Mucosa of descending colon (tissue), 3 donors: ENCODE results near the gene SPATA25. TPM values are rescaled to one million over a fixed set of nuclear protein-coding genes. Genes with fewer than 3 reads are reported as not detected.

Experiments used
- ATAC-seq: fragments of 200-7000 bp; cut with Tn5 transposase; one replicate; pipeline ENCODE4 v1.9.1; 2020; ENCODE audit warnings: mild to moderate bottlenecking, moderate library complexity
- DNase-seq, 3 donors: peaks; one replicate each; pipeline ENCODE4 v3.0.0-alpha.2; 2020
- H3K36me3 ChIP-seq: fragments of 200-600 bp; one replicate; pipeline ENCODE4 v1.8.0; 2021; ENCODE audit warnings: low read depth, mild to moderate bottlenecking
- H3K4me1 ChIP-seq: fragments of 200-600 bp; one replicate; pipeline ENCODE4 v1.8.0; 2021; ENCODE audit warnings: low read depth, mild to moderate bottlenecking
- H3K4me3 ChIP-seq: fragments of 200-600 bp; one replicate; pipeline ENCODE4 v1.8.0; 2021; ENCODE audit warnings: mild to moderate bottlenecking
- H3K9me3 ChIP-seq: fragments of 200-600 bp; one replicate; pipeline ENCODE4 v1.8.0; 2021; ENCODE audit warnings: mild to moderate bottlenecking
- CTCF ChIP-seq: fragments of 200-600 bp; IDR thresholded peaks from one replicate; pipeline ENCODE4 v1.8.0; 2022; ENCODE audit warnings: antibody characterized with exemption, mild to moderate bottlenecking
- intact Hi-C, 2 donors: fragments of 100-400 bp; cut with DNase I in 1 of 2; cut with micrococcal nuclease in 1 of 2; formaldehyde crosslinking; loops; one replicate each; pipeline versions ENCODE4 v1.11.0 to v1.11.1; 2022; cut with DNase I, micrococcal nuclease
- total RNA-seq, 3 donors: library from RNA; stranded (reverse); fragmentation: NEBNext Ultra II Directional in 2 of 3; extraction: Animal tissue kit (Norgen Biotek cat#: 25700) in 2 of 3; gene quantifications; one replicate each; pipeline versions ENCODE4 v1.2.1 to v1.2.4, GENCODE V29; 2021 to 2023
- donor health status: DM: no; HTN: no; CAD: no; lungs with moderate emphysema.
- donor health status: DM: no; HTN: no; CAD: no.
- donor health status: DM: no; HTN: yes; CAD: no.

SPATA25 gene
- total RNA-seq, 3 donors from 2014 or later, result 3.9 to 6.0 (median 4.1) TPM

DNA sequence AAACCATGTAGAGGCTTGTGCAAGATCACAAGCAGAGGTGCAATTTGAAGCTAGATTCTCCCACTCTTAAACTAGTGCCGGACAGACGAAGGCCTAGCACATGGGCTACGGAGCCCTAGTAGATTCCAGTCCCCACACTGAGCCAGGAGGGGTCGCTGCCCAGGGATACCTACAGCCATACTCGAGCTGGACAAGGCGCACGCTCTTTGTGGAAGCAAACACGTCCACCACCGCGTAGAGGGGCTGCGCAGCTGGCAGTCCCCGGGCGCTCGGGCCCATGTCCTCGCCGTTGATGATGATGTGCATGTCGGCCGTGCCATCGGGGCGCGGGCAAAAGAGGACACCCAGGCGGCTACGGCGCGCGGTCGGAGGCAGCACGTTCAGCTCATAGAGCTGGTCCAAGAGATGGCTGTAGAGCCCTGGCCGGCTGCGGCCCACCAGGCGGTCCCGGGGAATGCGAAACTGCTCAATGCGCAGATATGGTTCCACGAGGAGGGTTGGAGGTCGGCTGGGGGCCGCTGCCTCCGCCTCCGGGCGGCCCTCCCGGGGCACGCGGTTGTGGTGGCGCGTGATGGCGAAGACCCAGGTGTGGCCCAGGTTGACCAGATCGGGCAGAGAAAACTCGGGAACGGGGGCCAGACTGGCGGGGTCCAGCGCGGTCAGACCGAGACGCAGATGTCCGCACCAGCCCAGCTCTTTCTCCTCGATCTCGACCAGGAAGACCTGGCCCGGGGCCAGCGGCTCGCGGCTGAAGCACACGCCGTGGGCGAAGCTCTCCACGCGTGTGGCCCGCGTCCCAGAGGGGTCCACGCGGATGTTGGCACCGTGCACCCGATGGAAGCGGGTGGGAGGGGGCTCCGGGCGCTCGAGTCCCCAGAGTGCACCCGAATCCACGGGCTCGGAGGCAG lies 2.9 kb upstream of the SPATA25 start:
- intact Hi-C loops, result no loop called here
- H3K4me1 ChIP-seq, result peaks cover 18% of the 10 kb centered on the region
- H3K36me3 ChIP-seq, result no peaks in the 10 kb centered on the region
- peak; percentile 78 for TF ChIP-seq CTCF
- H3K4me3 ChIP-seq, result peak overlapping the region; percentile 67
- DNase-seq (peak; percentile 87 to 91 (median 87)), ATAC-seq (peak; percentile 70)
- no peaks in the 10 kb centered on the region for H3K9me3 ChIP-seq

- ATAC-seq, result no peak
- Histone ChIP-seq H3K9me3 (no peaks in the 10 kb centered on the region), H3K36me3 (no peaks in the 10 kb centered on the region), H3K4me1 (peaks cover 18% of the 10 kb centered on the region), H3K4me3 (no peak overlapping the region)
- DNase-seq, result no peak
- intact Hi-C loops, result no loop called here
- no peak for TF ChIP-seq CTCF
Measured at GRCh38 chr20:45888681-45889080, 1.3 kb upstream of the SPATA25 start.

DNA sequence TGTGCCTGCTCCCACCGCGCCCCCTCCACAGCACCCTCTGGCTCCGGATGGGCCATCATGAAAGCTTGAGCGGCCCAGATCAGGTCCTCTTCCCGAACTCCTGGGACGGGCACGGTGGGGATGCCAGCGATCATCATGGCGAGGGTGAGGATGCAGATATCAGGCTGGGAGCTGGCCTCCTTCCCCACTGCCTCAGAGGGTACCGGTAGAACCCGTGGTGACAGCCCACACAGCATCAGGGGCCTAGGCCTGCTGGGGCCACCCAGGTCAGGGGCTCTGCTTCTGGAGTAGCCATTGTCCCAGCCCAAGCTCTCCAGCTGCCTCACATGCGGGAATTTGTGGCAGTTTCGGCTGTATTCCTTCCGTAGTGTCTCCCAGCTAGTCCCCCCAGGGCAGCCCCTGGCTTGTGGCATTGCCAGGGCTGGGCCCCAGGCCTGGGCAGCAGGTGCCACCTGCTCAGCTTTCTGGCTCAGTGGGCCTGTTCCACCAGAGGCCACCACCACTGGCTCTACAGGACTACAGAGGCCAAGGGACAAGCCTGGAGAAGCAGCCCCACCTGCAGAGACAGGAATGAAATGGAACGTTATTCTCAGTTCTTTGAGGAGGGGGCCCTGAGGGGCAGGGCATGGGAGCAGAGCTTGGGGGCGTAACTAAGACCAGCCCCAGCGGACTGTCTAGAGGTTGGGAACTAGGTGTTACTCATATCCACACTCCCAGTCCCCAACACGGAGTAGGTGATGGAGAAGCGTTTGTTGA lies 654 bp downstream of the SPATA25 start:
- no peak for TF ChIP-seq CTCF
- H3K36me3 ChIP-seq, result no peaks in the 10 kb centered on the region
- H3K4me1 ChIP-seq, result peaks cover 2% of the 10 kb centered on the region
- H3K4me3 ChIP-seq, result no peak overlapping the region
- DNase-seq (no peak), ATAC-seq (no peak)
- intact Hi-C loops, result no loop called here
- H3K9me3 ChIP-seq, result no peaks in the 10 kb centered on the region

GRCh38 chr20:45883100-45883469 lies 4.3 kb downstream of the SPATA25 start:
- no peak for DNase-seq
- H3K36me3 ChIP-seq, result no peaks in the 10 kb centered on the region
- H3K4me1 ChIP-seq, result peaks cover 6% of the 10 kb centered on the region
- no peak for TF ChIP-seq CTCF
- no peak for ATAC-seq
- no peaks in the 10 kb centered on the region for H3K9me3 ChIP-seq
- intact Hi-C loops, result no loop called here
- H3K4me3 ChIP-seq, result no peak overlapping the region

DNA sequence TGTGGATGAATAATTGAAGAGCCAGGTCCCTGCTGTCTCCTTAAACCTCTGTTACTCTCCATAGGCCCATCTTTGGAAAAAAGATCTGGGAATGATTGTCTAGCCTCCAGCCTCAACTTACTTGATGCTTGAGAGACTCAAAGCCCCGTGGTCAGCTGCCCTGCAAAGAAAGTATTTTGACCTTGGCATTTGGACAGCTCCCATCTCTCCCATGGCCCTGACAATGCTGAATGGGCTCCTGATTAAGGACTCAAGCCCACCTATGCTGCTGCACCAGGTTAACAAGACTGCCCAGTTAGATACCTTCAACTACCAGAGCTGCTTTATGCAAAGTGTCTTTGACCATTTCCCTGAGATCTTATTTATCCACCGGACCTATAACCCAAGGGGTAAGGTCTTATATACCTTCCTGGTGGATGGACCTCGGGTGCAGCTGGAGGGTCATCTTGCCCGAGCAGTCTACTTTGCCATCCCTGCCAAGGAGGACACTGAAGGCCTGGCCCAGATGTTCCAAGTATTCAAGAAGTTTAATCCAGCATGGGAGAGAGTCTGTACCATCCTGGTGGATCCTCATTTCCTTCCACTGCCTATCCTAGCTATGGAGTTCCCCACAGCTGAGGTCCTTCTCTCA lies 4.8 kb downstream of the SPATA25 start:
- no peak for DNase-seq
- no peak overlapping the region for H3K4me3 ChIP-seq
- H3K4me1 ChIP-seq, result peaks cover 6% of the 10 kb centered on the region
- no peaks in the 10 kb centered on the region for H3K9me3 ChIP-seq
- no peak for TF ChIP-seq CTCF
- no peaks in the 10 kb centered on the region for H3K36me3 ChIP-seq
- no peak for ATAC-seq
- intact Hi-C loops, result no loop called here
